Hematopoietic multipotent progenitor cell treated with erythropoietin and hydrocortisone succinate and interleukin-3 and kit ligand, for 6 days (in vitro differentiated cells): ENCODE measurements around the gene LINC00237.

Experiments
- DNase-seq: peaks from one replicate; pipeline ENCODE4 v3.0.0-alpha.2; 2015

Gene LINC00237

GRCh38 chr20:21125072-21125848 is 19.1 kb upstream of the LINC00237 start:
- DNase-seq, result no peak

- no peak for DNase-seq
Measured at GRCh38 chr20:21124190-21124589, 18.0 kb upstream of the LINC00237 start.

GRCh38 chr20:21118782-21119181 is 12.6 kb upstream of the LINC00237 start:
- DNase-seq, result no peak

GRCh38 chr20:21118138-21118537 is 12.0 kb upstream of the LINC00237 start:
- DNase-seq, result no peak

- DNase-seq, result no peak
Measured at GRCh38 chr20:21117521-21117920, 11.4 kb upstream of the LINC00237 start.

GRCh38 chr20:21114584-21114983 is 8.4 kb upstream of the LINC00237 start:
- no peak for DNase-seq

GRCh38 chr20:21113697-21114096 is 7.5 kb upstream of the LINC00237 start:
- no peak for DNase-seq

- DNase-seq, result no peak
Measured at GRCh38 chr20:21111416-21111815, 5.3 kb upstream of the LINC00237 start.

GRCh38 chr20:21110811-21111210 is 4.7 kb upstream of the LINC00237 start:
- DNase-seq, result no peak

- no peak for DNase-seq
Measured at GRCh38 chr20:21109144-21109543, 3.0 kb upstream of the LINC00237 start.

GRCh38 chr20:21105429-21106170 is 558 bp downstream of the LINC00237 start:
- no peak for DNase-seq

GRCh38 chr20:21104921-21105320 is 1.2 kb downstream of the LINC00237 start:
- DNase-seq, result no peak

GRCh38 chr20:21104466-21104761 is 1.7 kb downstream of the LINC00237 start:
- DNase-seq, result no peak

- no peak for DNase-seq
Measured at GRCh38 chr20:21103582-21104465, 2.3 kb downstream of the LINC00237 start.

GRCh38 chr20:21102603-21103311 is 3.4 kb downstream of the LINC00237 start:
- peak; percentile 37 for DNase-seq

GRCh38 chr20:21101932-21102575 is 4.1 kb downstream of the LINC00237 start:
- DNase-seq, result peak; percentile 38

GRCh38 chr20:21101453-21101931 is 4.7 kb downstream of the LINC00237 start:
- DNase-seq, result no peak

GRCh38 chr20:21100578-21101452 is 5.3 kb downstream of the LINC00237 start:
- peak; percentile 23 for DNase-seq

- DNase-seq, result peak; percentile 44
Measured at GRCh38 chr20:21099751-21100577, 6.2 kb downstream of the LINC00237 start.
